Measurements from ENCODE around the gene ALKBH5.

DNA sequence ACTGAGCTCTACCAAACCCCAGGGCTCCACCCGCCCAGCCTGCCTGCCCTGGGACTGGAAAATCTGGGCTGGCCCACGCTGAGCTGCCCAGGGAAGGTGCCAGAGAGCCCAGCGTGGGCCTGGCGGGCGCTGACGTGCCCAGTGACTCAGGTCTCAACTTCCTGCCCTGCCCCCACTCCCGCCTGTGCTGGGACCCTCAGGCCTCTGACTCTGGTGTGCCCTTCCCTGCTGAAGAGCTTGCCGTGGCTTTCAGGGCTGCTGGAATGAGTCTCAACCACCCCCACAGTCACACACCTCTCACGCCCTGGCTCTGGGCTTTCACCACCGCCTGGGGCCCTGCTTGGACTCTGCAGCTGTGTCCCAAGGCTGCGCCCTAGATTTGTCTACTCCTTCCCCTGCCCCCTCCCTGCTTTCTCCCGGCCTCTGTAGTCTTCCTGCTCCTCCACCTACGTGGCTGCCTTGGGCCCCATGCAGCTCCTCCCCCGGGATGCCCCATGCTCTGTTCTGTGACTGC lies 52.2 kb downstream of the ALKBH5 start:
- TF ChIP-seq YY1 (IDR thresholded peaks at IDR 0.05; ENCODE audit: insufficient read depth, insufficient read length) (no peak), SUZ12 (IDR thresholded peaks at IDR 0.05; ENCODE audit: extremely low read depth, insufficient read depth, insufficient read length) (no peak)
